Pancreas (tissue), 10 donors: ENCODE measurements around the gene ADAMTS8. TPM values are rescaled to one million over a fixed set of nuclear protein-coding genes. Genes with fewer than 3 reads are reported as not detected.

Experiments used
- ATAC-seq, 4 donors: fragments of 200-7000 bp; cut with Tn5 transposase; one replicate each; pipeline versions ENCODE4 v1.8.0 to v1.9.1; 2020; ENCODE audit warnings: mild to moderate bottlenecking in 4 of 4, moderate library complexity in 4 of 4
- DNase-seq, 6 donors: peaks; one replicate each; pipeline ENCODE4 v3.0.0-alpha.2; 2020
- FAIRE-seq: peaks from 2 replicates; lab custom pipeline; 2012; peaks lifted over from hg19 to GRCh38; lab: Jason Lieb, UNC
- H3K27ac ChIP-seq, 4 donors: fragments of 200-600 bp; sonication (generic); 1 replicate in 3 of 4; 2 replicates in 1 of 4; pipeline versions ENCODE4 v1.5.0 to v1.8.0; 2020
- H3K27me3 ChIP-seq, 4 donors: fragments of 200-600 bp; one replicate each; pipeline ENCODE4 v1.8.0; 2021
- H3K36me3 ChIP-seq, 3 donors: fragments of 200-600 bp; sonication (generic) in 1 of 3; one replicate each; pipeline versions ENCODE4 v1.5.0 to v1.8.0; 2020 to 2021
- H3K4me1 ChIP-seq, 3 donors: fragments of 200-600 bp; one replicate each; pipeline ENCODE4 v1.8.0; 2021
- H3K4me3 ChIP-seq, 4 donors: fragments of 200-600 bp; sonication (generic) in 2 of 4; one replicate each; pipeline versions ENCODE4 v1.5.0 to v1.8.0; 2020 to 2021
- H3K9me3 ChIP-seq, 4 donors: fragments of 200-600 bp; one replicate each; pipeline ENCODE4 v1.8.0; 2021
- CTCF ChIP-seq, 4 donors: fragments of 200-600 bp; sonication (generic) in 3 of 4; IDR thresholded peaks; one replicate each; pipeline versions ENCODE4 v1.5.0 to v1.8.0; 2021; ENCODE audit warnings: antibody characterized with exemption in 4 of 4
- WGBS, 2 donors: extraction: QIAGEN DNeasy Blood & Tissue Kit; methylation state at CpG; one replicate each; pipeline ENCODE4 v1.1.7; 2013; 5-methylcytosine and 5-hydroxymethylcytosine counted together
- intact Hi-C, 3 donors: fragments of 100-400 bp; cut with DNase I; formaldehyde crosslinking; loops; one replicate each; pipeline versions ENCODE4 v1.11.1 to v1.14.2; 2022
- polyA plus RNA-seq, 2 donors: library from polyadenylated mRNA; stranded (reverse); fragments of 200-250 nt; gene quantifications; one replicate each; pipeline ENCODE4 v1.2.3, GENCODE V29; 2013
- total RNA-seq, 6 donors: library from RNA; stranded (reverse); fragmentation: NEBNext Ultra II Directional in 4 of 6; extraction: Animal tissue kit (Norgen Biotek cat#: 25700) in 4 of 6; gene quantifications; one replicate each; pipeline versions ENCODE4 v1.2.1 to v1.2.4, GENCODE V29; 2021 to 2023
- donor health status: healthy with polysubstance abuse.
- donor health status: DM: no; HTN: no; CAD: no; lungs with moderate emphysema.
- donor health status: DM: no; HTN: no; CAD: no.
- donor health status: control.
- donor health status: control.
- donor health status: Bipolar disorder and iron deficiency.
- donor health status: DM: yes; HTN: yes; CAD: no.
- donor health status: DM: no; HTN: no; CAD: no.
- donor health status: DM: no; HTN: no; CAD: no.
- donor health status: DM: yes; HTN: yes; CAD: no.

The ADAMTS8 gene
- total and polyA plus RNA-seq, 8 donors: 0.04 to 1.6 (median 0.42) TPM; not detected in 1

GRCh38 chr11:130389335-130389935 is 39.0 kb downstream of the ADAMTS8 start:
- Histone ChIP-seq H3K9me3 (no peaks in the 10 kb centered on the region), H3K36me3 (no peaks in the 10 kb centered on the region), H3K4me3 (no peak overlapping the region), H3K27me3 (no peaks in the 10 kb centered on the region), H3K4me1 (peaks cover 0 to 12% (median 5%) of the 10 kb centered on the region in 3 donors), H3K27ac (no peak overlapping the region)
- intact Hi-C loops: loop anchor here in 1 of 3 donors (10.0 kb wide), 1 partner anchor 175 kb away; no protein-coding TSS in a partner anchor
- no peak for DNase-seq
- 63 to 70% methylated on average over 16 of the region's 16 CpGs for WGBS, 2 donors
- no peak for TF ChIP-seq CTCF (IDR thresholded peaks at IDR 0.05)
- ATAC-seq: no peak
- FAIRE-seq: no peak

GRCh38 chr11:130388607-130389205 is 39.7 kb downstream of the ADAMTS8 start:
- intact Hi-C loops: loop anchor here in 1 of 3 donors (10.0 kb wide), 1 partner anchor 174 kb away; no protein-coding TSS in a partner anchor
- DNase-seq (no peak), ATAC-seq (no peak), FAIRE-seq (no peak)
- H3K27me3 ChIP-seq: no peaks in the 10 kb centered on the region
- no peak overlapping the region for H3K27ac ChIP-seq
- whole genome bisulfite sequencing, 2 donors: 83 to 88% methylated on average over 11 of the region's 11 CpGs
- TF ChIP-seq CTCF (IDR thresholded peaks at IDR 0.05): no peak
- H3K4me1 ChIP-seq: peaks cover 0 to 12% (median 5%) of the 10 kb centered on the region in 3 donors
- H3K9me3 ChIP-seq: no peaks in the 10 kb centered on the region
- H3K4me3 ChIP-seq: no peak overlapping the region
- H3K36me3 ChIP-seq: no peaks in the 10 kb centered on the region

- intact Hi-C loops: loop anchor here in 1 of 3 donors (10.0 kb wide), 1 partner anchor 171 kb away; no protein-coding TSS in a partner anchor
- no peak for TF ChIP-seq CTCF (IDR thresholded peaks at IDR 0.05)
- Histone ChIP-seq H3K4me3 (no peak overlapping the region), H3K27me3 (no peaks in the 10 kb centered on the region), H3K4me1 (peaks cover 0 to 12% (median 5%) of the 10 kb centered on the region in 3 donors), H3K9me3 (no peaks in the 10 kb centered on the region), H3K27ac (no peak overlapping the region), H3K36me3 (no peaks in the 10 kb centered on the region)
- DNase-seq: no peak
- WGBS, 2 donors: 93 to 96% methylated on average over 3 of the region's 3 CpGs
- no peak for ATAC-seq
- FAIRE-seq: no peak
Observed at GRCh38 chr11:130386056-130386455, 42.4 kb downstream of the ADAMTS8 start.

GRCh38 chr11:130383344-130384211 is 44.8 kb downstream of the ADAMTS8 start:
- FAIRE-seq (no peak), DNase-seq (no peak), ATAC-seq (no peak)
- H3K4me3 ChIP-seq: no peak overlapping the region
- H3K27ac ChIP-seq: no peak overlapping the region
- intact Hi-C loops: loop anchor here in 1 of 3 donors (10.0 kb wide), 1 partner anchor 169 kb away; no protein-coding TSS in a partner anchor
- H3K9me3 ChIP-seq: no peaks in the 10 kb centered on the region
- H3K27me3 ChIP-seq: no peaks in the 10 kb centered on the region
- TF ChIP-seq CTCF (IDR thresholded peaks at IDR 0.05): no peak
- no peaks in the 10 kb centered on the region for H3K36me3 ChIP-seq
- WGBS, 2 donors: 82 to 88% methylated on average over 10 of the region's 10 CpGs
- H3K4me1 ChIP-seq: no peaks in the 10 kb centered on the region
